GM12873 (cell line): ENCODE data around the gene SLC41A3.

Source experiments
- TF ChIP-seq, protein P1 (sequence below): IDR thresholded peaks from 2 replicates; pipeline ENCODE4 v1.5.1; 2012; ENCODE audit warnings: low read depth, mild to moderate bottlenecking, moderate library complexity, low read length, control low read depth; ENCODE audit not compliant: insufficient read depth; ENCODE audit errors: missing control alignments

SLC41A3 gene

DNA sequence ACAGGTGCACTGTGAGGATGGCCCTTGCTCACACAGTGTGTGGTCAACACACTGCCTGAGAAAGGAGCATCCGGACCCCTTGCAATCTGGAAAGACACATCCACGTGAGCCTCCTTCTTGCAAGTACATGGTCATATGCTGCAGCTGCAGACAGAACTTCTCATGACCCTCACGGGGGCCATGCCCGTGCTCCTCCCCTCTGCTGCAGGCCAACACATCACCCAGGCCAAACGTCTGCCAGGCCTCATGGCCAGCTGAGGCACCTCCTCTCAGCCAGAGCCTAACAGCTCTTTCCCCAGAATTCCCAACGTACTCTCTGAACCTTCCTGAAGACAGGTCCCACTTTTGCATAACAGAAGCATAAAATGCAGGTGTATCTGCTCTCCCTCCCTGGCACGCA is 25.3 kb downstream of the SLC41A3 start:
- TF ChIP-seq, protein P1, sequence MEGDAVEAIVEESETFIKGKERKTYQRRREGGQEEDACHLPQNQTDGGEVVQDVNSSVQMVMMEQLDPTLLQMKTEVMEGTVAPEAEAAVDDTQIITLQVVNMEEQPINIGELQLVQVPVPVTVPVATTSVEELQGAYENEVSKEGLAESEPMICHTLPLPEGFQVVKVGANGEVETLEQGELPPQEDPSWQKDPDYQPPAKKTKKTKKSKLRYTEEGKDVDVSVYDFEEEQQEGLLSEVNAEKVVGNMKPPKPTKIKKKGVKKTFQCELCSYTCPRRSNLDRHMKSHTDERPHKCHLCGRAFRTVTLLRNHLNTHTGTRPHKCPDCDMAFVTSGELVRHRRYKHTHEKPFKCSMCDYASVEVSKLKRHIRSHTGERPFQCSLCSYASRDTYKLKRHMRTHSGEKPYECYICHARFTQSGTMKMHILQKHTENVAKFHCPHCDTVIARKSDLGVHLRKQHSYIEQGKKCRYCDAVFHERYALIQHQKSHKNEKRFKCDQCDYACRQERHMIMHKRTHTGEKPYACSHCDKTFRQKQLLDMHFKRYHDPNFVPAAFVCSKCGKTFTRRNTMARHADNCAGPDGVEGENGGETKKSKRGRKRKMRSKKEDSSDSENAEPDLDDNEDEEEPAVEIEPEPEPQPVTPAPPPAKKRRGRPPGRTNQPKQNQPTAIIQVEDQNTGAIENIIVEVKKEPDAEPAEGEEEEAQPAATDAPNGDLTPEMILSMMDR = no peak

DNA sequence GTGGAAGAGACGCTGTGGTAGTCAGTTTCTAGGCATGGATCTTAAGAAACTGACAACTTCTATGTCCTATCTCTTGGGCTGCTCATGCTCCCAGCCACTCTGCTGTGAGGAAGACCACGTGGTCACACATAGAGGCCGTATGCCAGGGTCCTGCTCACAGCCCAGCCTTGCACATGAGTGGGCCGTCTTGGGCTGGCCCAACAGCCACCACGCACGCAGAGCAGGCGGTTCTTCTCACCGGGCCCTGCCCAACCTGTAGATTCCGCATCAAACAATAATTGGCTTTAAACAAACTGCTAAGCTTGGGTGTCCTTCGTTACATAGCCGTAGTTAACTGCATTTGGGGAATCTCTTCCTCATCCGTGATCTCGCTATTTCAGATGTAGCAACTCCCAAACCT is 26.0 kb downstream of the SLC41A3 start:
- TF ChIP-seq, protein P1 = no peak

DNA sequence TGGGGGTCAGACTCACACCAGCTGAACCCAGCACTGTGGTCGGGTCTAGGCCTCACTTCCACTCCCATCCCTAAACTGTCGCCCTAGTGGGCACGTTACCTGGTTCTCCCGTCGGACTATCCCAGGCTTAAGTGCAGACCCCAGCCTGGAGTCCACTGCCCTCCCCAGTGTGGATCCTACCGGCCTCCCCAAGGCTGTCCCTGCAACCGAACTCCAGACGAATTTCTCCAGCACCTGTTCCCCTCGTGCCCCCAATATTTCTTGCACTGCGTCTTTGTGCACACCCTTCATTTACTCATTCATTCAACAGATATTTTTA is 26.5 kb downstream of the SLC41A3 start:
- TF ChIP-seq, protein P1 = no peak

DNA sequence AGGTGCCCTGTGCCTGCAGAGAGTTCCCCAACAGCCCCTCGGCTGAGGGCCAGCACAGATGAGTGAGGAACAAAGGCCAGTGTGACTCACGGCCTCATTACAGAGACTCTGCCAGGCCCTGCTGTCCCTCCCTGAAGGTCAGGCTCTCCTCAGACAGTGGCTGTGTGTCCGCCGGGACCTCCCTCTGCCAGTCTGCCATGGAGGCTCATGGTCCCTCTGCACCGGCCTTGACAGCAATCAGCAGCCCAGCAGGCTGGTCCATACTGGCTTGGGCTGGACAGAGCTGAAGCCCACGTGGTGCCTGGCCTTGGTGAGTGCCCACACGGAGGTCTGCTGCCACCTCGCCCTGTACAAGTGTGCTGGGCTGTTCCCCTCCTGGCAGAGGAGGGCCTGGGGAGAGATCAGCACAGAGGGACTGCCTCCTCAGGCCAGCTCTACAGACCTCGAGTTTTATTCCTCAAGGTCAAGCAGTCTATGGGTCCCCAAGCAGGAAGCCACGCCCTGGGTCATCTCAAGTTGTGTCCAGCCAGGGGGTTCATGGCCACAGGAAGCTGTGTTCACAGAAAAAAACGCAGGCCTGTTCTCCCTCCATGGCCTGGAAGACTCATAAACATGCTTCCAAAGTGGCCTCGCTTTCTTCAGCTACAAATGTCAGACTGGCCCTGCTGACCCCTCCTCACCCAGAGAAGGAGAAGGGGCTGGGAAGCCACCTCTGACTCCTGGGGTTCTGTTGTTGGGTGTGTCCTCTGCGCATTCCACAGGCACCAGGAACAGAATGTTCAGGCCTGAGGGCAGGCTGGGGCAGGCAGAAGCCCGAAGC is 27.0 kb downstream of the SLC41A3 start:
- TF ChIP-seq, protein P1 = no peak

DNA sequence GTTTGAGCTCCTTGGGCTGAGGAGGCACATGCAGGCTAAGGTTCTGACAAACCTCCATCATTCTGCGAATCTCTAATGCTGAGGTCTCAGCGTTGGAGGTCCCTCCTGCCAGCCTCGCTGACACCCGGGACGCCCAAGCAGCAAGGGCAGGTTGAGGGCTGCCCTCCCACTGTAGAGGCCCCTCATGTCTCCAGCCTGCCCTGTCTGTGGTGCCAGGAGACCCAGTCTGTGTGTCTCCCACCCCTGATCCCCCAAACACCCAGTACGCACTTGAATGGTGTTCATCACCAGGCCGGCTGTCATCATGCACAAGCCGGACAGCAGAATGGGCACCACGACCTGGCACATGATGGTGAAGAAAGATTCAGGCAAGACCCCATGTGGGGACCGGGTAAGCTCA is 27.8 kb downstream of the SLC41A3 start:
- TF ChIP-seq, protein P1 = no peak

DNA sequence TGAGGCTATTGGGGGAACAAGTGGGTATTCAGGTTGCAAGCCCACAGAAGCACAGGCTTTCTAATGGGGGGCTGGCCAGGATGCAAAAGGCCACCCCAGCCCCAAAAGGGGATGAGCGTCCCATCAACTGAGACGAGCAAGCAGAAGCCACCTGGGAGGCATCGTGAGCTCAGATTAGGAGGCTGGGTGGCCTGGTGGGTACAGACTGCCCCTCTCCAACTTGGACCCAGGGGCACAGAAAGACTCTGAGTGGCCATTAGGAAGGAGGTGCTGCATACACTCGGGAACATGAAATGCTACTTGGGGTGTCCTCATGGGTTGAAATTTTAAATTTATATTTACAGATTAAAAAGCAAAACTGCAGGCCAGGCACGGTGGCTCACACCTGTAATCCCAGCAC is 29.1 kb downstream of the SLC41A3 start:
- TF ChIP-seq, protein P1 = no peak

DNA sequence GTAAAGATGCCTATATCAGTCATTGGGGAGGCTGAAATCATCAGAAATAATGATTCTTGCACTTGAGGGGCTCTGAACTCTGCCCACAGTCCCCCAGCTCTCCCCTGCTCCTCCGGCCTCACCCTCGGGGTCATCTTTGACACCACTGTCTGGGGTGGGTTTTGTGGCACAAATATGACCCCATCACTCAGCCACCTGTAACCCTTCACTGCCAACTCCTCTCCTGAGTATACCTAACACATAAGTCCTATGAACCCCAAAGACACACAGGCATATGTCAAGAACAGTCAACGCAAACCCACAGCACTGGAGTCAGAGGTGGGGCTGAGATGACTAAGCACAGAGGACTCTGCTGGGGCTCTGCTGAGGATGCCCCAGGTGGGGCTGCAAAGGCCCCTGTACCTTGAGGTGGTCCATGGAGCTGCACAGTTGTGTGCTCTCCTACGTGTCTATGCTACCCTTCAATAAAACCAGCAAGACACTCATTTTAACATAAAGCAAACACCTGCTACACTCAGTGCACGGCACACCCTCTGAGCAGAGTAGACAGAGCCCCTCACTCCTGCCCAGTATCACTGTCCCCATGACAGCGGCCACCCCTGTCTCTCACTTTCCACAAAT is 29.9 kb downstream of the SLC41A3 start:
- TF ChIP-seq, protein P1 = no peak
